ENCODE measurements around the gene SLC35F3.
A peak's percentile ranks its signal among the peaks of the same experiment; 100 is the strongest.
"Not testable (repeated sequence)": the region's sequence is repeated elsewhere in the genome, so short reads cannot be mapped to it uniquely, and the experiment has no call there.

Gene SLC35F3

DNA sequence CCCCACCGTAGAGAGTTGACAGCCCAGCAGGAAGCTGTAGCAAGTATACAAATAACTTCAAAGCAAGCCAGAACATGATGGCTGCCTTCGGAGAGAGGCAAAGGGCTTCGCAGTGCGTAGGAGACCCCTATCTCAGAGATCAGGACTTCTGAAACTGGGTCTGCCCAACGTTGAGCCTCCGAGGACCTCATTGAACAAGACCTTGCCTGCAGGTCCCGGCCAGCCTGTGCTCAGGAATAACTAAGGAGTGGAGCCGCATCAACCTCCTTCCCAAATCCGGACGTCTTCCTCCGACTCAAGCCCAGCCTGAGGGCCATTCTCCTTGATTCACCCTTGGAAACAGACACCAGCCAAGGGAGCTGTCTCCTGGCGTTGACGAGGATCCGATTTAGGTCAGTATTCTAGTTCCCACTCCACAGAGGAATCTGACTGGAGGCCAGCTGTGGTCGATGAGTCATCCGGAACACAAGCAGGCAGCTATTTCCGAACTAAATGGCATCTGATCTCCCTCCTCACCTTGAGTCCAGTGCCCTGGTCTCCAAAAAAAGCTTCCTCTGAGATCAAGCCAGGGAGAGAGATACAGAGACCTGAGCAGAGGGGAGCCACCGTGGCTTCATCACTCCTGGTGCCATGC lies 302.3 kb downstream of the SLC35F3 start:
- no peak for DNase-seq

DNA sequence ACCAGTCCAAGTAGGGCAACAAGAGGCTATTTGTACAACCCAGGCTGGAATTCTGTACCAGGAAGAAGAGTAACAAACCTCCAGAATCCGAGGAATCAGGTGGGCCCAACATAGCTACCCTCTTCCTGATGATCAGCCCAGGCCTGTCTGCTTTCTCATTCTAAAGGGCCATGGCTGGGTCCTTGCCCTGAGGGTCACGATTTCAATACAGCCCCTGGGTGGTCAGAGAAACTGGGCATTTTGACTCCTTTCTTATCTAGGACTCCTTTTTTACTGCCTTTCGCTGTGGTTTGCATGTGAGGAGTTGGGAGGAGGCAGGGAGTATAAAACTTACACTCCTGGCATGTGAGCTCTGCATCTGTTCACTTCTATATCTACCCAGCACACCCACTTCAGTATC lies 303.9 kb downstream of the SLC35F3 start:
- no peak for DNase-seq

DNA sequence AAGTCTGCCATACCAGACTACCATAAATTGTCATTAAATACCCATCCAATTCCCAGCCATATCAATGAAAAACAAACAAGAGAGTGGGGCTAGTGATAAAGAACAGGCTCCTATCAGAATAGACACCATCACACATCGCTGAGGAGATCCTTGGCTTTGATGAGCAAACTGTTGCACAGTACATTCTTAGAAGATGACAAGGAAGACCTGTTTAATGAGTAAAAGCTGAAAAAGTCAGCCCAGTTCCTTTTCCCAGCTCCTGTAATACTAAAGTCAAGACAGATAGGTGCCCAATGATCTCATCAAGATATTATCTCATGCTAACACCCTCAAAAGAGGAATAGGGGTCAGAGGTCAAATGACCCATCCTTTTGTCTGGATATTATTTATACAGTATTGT lies 304.3 kb downstream of the SLC35F3 start:
- no peak for DNase-seq

DNA sequence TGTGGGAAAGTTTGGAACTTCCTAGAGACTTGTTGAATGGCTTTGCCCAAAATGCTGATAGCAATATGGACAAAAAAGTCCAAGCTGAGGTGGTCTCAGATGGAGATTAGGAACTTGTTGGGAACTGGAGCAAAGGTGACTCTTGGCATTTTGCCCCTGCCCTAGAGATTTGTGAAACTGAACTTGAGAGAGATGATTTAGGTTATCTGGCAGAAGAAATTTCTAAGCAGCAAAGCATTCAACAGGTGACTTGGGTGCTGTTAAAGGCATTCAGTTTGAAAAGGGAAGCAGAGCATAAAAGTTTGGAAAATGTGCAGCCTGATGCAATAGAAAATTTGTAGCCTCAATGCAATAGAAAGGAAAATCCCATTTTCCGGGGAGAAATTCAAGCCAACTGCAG lies 306.0 kb downstream of the SLC35F3 start:
- not testable (repeated sequence) for DNase-seq

DNA sequence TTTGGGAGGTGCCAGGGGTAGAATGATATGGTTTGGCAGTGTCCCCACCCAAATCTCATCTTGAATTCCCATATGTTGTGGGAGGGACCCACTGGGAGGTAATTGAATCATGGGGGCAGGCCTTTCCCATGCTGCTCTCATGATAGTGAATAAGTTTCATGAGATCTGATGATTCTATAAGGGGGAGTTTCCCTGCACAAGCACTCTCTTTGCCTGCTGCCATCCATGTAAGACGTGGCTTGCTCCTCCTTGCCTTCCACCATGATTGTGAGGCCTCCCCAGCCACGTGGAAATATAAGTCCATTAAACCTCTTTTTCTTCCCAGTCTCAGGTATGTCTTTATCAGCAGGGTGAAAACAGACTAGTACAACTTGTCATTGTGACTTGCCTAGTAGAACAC lies 307.4 kb downstream of the SLC35F3 start:
- not testable (repeated sequence) for DNase-seq

DNA sequence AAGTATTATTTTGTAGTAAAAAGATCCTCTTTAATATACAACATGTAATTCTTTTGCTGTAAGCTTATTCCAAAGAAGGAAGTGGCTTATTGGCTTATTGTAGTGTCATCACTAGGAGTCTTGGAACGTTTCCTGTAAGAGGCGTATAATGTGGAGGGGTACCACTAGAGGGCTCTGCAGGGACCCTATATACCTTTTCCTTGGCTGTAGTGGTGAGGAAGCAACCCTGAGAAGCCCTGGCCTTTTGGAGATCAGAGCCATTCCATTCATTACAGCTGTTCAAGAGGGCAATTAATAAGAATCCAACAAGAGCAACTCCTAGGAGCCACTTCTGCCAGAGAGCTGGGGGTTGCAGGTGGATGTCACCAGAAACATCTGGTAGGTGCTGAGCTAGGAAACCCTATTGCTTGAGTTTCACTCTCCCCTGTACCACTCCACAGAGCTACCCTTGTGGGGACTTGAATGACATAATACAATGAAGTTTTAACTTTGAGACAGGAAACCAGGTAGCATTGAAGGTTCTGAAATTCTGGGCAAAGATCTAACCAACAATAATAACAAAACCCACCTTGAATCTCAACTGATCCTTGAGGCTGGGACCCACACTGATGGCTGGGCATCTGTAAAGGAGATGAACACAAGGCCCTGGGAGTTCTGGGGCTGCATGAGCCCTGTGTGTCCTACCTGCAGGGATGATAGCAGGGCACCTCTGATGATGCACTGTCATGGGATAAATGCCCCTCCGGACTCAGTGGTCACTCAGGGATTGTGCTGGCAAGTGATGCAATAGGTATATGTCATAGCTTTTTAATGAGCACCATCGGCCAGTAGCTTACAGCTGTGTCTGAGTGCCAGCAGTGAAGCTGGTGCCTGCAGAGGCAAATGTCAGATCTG lies 308.5 kb downstream of the SLC35F3 start:
- peak; percentile 57 for DNase-seq

DNA sequence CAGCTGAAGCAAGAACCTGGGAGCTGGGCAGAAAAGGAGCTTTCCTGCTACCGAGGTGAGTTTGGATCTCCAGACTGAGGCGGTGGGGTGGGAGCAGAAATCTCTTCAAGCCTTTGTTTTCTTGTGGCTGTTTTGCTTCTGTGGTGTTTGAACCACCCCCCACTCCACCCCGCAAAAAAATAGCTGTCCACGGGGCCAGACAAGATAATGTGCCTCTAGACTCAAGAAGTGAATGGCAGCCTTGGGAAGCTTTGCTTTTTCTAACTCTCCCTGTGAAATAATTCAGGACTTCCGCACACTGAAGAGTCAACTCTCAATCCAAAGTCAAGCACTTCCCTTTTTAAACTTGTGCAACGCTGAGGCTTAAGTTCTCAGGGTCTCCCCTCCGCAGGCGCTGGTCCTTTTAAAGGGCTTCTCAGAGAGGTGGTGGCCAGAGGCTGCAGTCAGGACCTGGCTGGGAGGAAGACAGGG lies 309.2 kb downstream of the SLC35F3 start:
- no peak for DNase-seq

DNA sequence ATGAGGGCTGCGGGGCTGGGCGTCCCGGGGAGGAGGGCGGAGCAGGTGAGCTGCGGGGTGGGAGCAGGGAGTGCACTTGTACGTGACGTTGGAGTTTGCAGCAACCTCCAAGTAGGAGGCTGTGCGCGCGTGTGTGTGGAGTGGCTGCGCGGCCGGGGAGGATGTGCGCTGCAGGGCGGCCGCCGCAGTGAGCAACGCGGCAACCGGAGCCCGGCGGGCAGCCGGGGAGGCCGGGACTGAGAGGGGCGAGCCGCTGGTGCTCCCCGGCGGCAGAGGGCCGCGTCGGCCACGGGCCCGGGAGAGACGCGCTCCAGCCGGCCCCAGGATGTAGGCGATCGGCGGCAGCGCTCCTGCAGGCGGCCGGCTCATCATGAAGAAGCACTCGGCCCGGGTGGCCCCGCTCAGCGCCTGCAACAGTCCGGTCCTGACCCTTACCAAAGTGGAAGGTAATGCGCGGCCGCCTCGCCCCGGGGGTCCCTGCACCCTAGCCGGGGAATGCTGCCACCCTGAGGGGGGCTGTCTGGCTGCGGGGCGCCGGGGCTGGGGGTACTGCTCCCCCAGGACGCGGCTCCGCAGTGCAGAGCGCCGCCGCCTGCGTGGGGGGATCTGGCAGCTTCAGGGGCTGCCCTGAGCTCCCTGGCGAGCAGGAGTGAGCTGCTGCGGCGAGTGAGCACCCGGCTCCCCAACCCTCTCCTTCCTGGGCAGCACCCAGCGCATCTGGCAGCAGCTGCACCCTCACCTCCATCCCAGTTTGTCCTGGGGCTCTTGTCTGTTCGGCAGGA lies 309.8 kb downstream of the SLC35F3 start:
- peak; percentile 50 for DNase-seq

DNA sequence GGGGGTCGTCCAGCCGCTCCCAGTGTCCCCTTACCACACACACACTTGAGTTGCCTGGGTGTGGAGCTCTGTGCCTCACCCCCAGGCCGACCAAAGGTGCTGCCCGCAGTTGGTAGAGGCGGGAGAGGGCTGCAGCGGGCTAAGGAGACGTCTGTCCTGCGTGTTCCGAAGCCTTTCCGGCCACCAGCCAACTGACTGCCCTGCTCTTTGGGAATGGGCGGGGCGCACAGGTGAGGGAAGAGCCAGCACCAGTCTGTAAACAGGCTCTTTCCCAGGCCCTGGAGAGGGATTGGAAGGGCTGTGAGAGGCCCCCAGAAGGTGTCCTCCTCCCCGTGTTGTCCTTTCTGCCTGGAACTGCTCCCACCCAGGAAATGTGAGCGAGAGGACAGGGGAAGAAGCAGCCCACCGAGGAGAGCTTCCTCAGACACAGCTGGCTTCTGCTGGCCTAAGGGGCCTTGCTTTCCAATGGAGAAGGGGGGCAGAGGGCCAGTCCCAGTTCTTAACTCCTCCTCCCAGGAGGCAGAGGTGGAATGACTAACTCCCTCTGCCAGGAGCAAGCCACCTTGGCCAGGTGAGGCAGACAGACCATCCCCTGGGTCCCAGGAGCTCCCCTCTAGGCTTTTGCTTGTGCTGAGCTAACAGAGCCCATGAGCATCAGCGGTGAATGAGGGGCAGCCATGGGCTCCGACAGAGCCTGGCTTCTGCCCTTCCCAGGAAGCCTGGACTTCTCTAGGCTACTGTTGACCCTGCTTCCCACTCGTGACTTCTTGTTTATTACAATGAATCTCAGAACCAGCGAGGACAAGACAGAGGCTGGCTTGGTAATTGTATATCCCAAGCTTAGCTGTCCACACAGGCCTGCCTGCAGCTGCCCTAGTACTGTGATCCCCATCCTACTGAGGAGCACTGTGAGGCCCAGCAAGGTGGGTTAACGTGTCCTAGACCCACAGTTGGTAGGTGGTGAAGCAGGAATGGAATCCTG lies 310.7 kb downstream of the SLC35F3 start:
- no peak for DNase-seq

DNA sequence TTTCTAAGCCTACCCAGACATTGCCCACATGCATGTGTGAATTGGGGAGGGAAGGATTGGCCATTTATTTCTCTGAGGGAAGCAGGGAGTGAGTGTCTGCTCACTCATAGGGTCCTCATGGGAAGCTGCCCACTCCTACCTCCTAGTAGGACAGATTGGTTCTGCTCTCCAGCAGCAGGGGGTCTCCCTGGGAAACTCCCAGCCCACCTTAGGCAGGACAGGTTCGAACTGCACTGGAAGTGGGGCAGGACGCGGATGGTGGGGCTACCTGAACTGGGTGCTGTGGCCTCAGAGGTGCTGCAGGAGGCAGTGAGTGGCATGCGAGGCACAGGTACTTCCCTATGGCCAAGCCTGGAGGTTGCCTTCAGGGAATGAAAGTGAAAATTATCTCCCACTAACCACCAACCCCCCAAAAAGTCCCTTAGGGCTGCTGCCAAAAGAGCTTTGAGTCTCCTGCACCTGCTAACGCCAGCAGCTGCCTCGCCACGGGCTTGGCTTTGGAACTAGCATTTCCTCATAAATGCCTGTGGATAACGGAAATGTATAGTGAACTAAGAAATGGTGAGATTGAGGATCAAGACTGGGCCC lies 311.7 kb downstream of the SLC35F3 start:
- no peak for DNase-seq

DNA sequence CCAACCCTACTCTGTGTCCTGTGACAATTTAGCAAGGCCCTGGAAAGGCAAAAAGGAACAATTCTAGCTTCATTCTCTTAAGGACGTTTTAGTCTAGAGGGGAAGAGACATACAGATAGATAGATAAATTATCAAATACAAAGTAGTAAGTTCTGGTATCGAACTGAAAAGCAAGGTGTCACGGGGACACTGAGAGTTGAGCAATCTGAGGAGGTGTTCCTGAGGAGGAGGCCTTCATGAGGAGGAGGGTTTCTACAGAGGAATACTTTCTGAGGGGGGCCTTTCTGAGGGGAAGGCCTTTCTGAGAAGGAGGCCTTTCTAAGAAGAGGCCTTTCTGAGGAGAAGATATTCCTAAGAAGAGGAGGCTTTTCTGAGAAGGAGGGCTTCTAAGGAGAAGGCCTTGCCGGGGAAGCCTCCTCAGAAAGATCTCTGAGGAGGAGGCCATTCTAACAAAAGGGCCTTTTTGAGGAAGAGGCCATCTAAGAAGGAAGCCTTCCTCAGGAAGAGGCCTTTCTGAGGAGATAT lies 312.9 kb downstream of the SLC35F3 start:
- DNase-seq = peak; percentile 13

DNA sequence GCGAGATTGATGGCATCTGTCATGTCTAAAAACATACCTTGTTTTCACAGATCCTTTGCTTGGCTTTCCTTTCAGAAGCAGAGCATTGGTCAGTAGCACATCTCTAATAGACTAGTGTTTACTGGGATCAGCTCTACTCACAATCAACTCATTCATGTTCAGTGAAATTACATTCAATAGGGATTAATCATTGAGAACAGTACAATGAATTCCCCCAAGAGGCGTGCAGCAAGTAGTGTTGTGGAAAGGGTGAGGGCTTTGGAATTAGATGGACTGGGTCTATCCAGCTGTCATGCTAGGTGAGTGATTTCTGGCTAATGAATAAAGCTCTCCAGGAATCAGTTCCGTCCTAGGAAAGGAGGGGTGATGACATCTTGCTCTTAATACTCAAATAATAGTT lies 313.6 kb downstream of the SLC35F3 start:
- DNase-seq = no peak

DNA sequence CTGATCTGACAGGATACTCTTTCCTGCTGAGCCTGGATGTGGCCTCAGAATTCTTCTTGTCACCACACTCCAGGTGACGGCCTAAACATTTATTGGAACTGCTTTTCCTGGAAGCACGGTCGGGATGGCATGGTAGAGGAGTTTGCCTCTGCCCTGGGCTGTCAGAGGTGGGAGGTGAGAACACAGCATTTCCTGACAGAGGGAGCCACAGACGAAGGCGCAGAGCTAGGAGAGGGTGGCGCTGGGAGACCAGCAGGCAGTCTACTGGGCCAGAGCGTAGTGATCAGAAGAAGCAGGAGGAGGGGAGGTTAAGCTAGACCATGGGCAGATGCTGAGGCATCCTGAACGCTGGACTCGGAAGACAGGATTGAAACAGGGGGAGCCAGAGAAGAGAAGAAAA lies 315.2 kb downstream of the SLC35F3 start:
- no peak for DNase-seq

DNA sequence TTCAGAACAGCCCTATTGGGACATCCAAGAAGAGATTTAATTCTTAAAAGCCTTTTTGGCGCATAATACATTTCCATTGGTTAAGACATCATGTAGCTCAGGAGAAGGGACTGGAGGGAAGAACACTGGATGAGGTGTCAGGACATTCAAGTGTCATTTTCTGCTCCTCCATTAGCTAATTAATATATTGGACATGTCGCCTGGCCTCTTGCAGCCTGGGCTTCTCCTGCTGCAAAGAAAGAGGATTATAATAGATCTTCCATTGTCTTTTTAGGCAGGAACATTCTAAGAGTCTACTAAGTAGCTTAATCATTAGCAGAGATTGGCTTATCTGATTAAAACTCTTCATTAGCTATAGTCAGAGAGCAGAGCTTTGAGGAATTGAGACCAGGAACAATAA lies 317.1 kb downstream of the SLC35F3 start:
- DNase-seq = no peak

DNA sequence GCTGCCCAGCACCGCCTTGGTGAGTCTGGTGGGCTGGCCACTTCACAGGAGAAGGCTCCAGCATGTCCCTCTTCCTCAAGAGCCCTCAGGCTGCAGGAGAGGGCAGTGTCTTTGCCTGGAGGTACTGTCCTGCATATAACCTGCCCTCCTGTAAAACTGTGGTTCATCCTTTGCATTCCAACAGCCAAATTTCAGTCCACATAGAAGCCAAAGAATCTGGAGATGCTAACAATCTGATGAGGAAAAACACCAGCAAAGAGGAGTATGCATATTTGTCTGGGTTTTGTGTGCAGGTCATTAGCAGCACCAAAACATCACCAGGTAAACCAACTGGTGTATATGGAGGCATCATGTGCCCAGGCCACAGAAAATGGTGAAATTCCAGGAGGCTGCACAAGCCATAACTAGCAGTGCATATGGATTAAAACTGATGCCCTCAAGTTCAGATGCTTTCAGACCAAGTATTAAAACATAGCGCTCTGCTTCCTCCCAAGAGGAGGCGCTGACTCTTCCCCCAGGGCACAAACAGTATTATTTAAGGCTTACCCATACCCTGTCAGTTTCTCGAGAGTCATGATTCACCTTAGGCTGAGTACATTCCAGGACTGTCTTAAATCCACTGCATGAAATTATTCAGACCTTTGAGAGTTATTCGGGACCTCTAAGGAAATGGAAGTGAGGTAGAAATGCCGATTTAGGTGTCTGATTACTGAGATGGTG lies 318.2 kb downstream of the SLC35F3 start:
- no peak for DNase-seq

DNA sequence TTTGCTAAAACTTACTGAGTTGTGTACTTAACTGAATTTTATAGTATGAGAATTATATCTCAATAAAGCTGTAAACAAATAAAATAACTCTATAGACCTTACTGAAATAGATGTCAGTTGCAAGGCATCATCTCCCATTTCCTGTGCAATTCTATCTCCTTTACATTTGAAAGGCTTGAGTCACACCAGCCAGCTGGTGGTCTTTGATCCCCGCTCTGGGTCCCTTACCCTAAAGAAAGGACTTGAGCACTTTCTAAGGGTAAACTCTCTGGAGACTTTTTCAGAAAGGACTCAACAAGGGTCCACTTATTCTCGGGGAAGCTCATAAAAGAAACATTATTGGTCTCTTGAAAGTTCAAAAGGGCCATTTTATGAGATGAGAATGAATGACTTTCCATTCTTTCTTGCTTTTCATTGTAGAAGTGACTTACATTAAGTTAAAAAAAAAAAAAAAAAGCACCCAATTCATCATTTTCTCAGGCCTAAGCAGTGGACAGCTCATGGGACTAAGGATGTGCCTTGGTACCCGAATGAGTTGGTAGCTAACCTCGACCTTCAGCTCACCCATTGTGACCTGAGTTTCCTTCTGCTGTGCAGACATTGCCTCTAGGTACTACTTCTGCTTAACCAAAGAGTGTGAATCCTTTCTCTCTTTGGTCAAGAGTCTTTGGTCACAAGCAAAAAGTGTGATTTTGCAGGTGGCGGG lies 321.8 kb downstream of the SLC35F3 start:
- DNase-seq = no peak

DNA sequence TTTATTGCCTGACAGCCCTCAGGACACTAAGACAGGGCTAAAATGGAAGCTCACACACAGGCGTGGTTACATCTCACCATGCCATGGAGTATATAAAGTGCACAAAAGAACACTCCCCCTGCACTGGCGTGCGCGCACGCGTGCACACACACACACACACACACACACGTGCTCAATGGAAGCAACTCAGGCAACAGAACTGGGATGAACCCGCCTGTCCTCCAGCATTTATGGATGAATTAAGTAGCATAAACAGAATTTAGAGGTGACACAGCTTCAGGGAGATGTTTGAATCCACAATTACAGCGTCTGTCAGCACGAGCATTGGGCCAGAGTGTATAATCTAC lies 322.3 kb downstream of the SLC35F3 start:
- DNase-seq = no peak

DNA sequence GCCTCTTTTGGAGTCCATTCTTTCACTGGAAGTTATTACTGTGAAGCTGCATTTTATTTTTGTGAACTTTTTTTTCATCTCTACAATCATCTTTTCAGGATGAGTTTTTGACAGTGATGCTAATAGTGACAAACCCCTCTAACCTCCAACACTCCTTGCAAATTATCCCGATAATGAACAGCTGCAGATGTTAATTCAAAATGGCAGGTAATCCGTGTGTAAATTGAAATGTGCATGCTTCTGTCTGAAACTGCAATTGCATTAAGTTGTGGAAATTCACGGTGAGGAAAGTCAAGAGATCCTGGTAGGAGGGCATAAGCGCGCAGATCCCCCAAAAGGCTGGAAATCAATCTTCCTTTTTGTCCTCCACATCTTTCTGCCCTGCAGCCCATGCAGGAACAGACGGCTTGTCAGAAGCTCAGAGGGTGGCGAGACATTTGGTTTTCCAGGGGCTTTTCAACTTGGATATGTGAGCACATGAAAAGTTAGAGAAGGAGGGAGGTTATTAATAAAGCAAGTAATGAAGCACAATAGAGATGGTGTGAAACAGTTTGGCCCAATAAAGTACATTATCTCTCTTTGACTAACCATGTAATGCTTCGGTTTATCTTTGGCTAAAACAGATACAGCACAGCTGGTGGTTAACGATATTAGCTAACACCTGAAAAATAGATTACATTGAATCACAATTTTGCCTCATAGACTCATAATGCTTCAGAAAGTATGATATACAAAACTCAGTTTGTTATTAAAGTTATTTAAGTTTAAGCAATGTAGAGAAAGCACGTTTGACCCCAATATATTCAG lies 325.3 kb downstream of the SLC35F3 start:
- no peak for DNase-seq

DNA sequence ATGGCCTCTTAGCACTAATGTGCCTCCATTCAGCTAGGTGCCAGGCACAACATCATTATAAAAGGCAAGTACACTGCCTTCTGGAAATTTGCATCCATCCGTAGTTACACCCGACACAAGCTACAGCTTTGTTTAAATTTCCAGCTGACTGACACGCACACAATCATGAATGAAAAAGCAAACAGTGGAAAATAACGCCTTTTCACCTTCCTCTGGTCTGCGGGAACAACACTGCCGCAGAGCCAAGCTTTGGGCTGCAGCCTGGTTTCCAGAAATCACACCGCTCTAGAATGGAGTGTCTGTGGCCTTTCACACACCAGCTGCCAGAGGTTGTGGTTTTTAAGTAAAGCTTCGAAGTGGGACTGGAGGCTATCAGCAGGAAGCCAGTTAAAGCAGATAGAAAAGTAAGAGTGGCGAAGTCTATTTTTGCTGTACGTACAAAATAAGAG lies 326.0 kb downstream of the SLC35F3 start:
- peak; percentile 69 for DNase-seq
